ENCODE measurements around the gene SGSH. TPM values are rescaled to one million over a fixed set of nuclear protein-coding genes. Genes with fewer than 3 reads are reported as not detected.

Gene SGSH
- total and polyA plus RNA-seq, 3 donors from 2014 or later = 19.8 to 50.3 (median 29.7) TPM

- Histone ChIP-seq H3K9me3 (no peaks in the 10 kb centered on the region), H3K36me3 (ENCODE audit: low read depth, missing control alignments) (no peaks in the 10 kb centered on the region), H3K4me3 (no peak overlapping the region), H3K27ac (no peak overlapping the region), H3K27me3 (no peaks in the 10 kb centered on the region), H3K4me1 (no peaks in the 10 kb centered on the region)
- 93 to 94% methylated on average over 5 of the region's 5 CpGs for WGBS, 2 donors
- intact Hi-C loops (cut with DNase I; ENCODE audit: low total_unique reads) = no loop called here
- no peak for DNase-seq
- TF ChIP-seq, protein P1, sequence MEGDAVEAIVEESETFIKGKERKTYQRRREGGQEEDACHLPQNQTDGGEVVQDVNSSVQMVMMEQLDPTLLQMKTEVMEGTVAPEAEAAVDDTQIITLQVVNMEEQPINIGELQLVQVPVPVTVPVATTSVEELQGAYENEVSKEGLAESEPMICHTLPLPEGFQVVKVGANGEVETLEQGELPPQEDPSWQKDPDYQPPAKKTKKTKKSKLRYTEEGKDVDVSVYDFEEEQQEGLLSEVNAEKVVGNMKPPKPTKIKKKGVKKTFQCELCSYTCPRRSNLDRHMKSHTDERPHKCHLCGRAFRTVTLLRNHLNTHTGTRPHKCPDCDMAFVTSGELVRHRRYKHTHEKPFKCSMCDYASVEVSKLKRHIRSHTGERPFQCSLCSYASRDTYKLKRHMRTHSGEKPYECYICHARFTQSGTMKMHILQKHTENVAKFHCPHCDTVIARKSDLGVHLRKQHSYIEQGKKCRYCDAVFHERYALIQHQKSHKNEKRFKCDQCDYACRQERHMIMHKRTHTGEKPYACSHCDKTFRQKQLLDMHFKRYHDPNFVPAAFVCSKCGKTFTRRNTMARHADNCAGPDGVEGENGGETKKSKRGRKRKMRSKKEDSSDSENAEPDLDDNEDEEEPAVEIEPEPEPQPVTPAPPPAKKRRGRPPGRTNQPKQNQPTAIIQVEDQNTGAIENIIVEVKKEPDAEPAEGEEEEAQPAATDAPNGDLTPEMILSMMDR (IDR thresholded peaks at IDR 0.05) = no peak
- no peak for TF ChIP-seq POLR2A (IDR thresholded peaks at IDR 0.05)
Measured at GRCh38 chr17:80169107-80169506, 51.0 kb downstream of the SGSH start.

DNA sequence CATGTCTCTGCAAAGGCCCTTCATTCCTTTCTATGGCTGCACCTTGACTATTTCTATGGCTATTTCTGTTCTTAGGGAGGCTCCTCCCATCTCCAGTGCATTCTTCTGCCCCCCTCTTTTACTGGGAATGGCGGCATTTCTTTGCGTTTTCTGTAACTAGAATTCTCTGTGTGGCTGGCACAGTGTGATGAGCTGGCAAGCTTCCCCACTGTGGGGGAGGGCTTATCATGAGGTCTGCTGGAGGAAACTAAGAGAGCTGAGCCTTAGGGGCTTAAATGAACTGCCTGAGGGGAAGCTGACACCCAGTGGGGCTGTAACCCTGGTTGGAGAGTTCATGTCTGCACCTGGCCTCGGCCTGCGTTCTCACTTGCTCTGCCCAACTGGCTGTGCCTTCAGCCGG, 51.8 kb downstream of the SGSH start:
- TF ChIP-seq, protein P1 (IDR thresholded peaks at IDR 0.05) = no peak
- DNase-seq = peak; percentile 22
- Histone ChIP-seq H3K4me3 (no peak overlapping the region), H3K4me1 (no peaks in the 10 kb centered on the region), H3K36me3 (ENCODE audit: low read depth, missing control alignments) (no peaks in the 10 kb centered on the region), H3K27me3 (no peaks in the 10 kb centered on the region), H3K9me3 (no peaks in the 10 kb centered on the region), H3K27ac (no peak overlapping the region)
- WGBS, 2 donors = 53 to 54% methylated on average over 5 of the region's 5 CpGs
- intact Hi-C loops (cut with DNase I; ENCODE audit: low total_unique reads) = no loop called here

DNA sequence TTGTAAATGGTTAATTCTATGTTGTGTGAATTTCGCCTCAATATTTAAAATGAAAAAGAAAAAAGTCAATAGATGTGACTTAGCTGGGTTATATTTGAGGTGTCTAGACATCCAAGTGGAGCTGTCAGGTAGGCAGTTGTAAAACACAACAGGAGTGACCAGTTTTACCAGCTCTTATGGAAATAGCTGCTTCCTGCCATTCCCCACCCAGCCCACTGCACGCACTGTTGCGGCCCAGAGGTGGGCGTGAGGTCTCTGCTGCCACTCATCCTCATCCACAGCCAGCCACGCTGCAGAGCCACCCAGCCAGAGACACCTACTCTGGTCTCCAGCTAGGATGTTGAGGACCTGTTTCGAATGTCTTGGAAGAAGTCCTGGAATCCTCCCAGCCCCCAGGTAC, 53.7 kb downstream of the SGSH start:
- H3K27me3 ChIP-seq = no peaks in the 10 kb centered on the region
- DNase-seq = no peak
- 92 to 96% methylated on average over 6 of the region's 6 CpGs for WGBS, 2 donors
- TF ChIP-seq POLR2A (IDR thresholded peaks at IDR 0.05) = no peak
- TF ChIP-seq, protein P1 (IDR thresholded peaks at IDR 0.05) = no peak
- no peaks in the 10 kb centered on the region for H3K9me3 ChIP-seq
- no peak overlapping the region for H3K27ac ChIP-seq
- no peak overlapping the region for H3K4me3 ChIP-seq
- intact Hi-C loops (cut with DNase I; ENCODE audit: low total_unique reads) = no loop called here
- no peaks in the 10 kb centered on the region for H3K4me1 ChIP-seq
- H3K36me3 ChIP-seq (ENCODE audit: low read depth, missing control alignments) = no peaks in the 10 kb centered on the region

DNA sequence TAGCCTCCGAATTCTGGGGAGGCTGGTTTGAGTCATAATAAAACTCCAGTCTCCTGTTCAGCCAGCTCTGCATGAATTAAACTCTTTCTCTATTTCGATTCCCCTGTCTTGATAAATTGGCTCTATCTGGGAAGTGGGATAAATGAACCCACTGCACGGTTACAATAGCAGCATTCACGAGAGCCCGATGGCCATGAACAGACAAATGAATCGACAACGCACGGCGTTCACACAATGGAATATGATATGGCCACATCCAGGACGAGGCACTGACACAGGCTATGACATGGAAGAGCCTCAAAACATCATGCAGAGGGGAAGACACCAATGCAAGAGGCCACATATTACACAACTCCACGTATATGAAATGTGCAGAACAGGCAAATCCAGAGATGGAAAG, 55.9 kb downstream of the SGSH start:
- WGBS, 2 donors = 76 to 79% methylated on average over 11 of the region's 11 CpGs
- DNase-seq = no peak
- no peak overlapping the region for H3K27ac ChIP-seq
- intact Hi-C loops (cut with DNase I; ENCODE audit: low total_unique reads) = no loop called here
- no peaks in the 10 kb centered on the region for H3K36me3 ChIP-seq (ENCODE audit: low read depth, missing control alignments)
- TF ChIP-seq, protein P1 (IDR thresholded peaks at IDR 0.05) = no peak
- no peak for TF ChIP-seq POLR2A (IDR thresholded peaks at IDR 0.05)
- no peaks in the 10 kb centered on the region for H3K4me1 ChIP-seq
- H3K4me3 ChIP-seq = no peak overlapping the region
- H3K27me3 ChIP-seq = no peaks in the 10 kb centered on the region
- H3K9me3 ChIP-seq = no peaks in the 10 kb centered on the region

DNA sequence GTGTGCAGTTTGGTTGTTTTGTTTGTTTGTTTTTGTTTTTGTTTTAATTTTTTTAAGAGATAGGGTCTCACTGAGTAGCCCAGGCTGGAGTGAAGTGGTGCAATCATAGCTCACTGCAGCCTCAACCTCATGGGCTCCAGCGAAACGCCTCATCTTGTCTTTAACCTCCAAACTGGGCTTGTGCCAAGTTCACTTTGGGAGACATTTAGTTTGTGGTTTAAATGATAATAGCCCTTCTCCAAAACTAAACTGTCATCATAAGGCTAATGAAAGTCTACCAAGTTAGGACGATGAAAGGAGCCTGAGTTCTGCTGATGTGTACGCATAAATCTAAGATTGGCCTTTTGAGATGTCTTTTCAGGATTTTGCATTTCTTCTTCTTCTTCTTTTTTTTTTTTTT, 56.8 kb downstream of the SGSH start:
- Histone ChIP-seq H3K27ac (no peak overlapping the region), H3K27me3 (no peaks in the 10 kb centered on the region), H3K9me3 (no peaks in the 10 kb centered on the region), H3K4me1 (no peaks in the 10 kb centered on the region), H3K4me3 (no peak overlapping the region), H3K36me3 (ENCODE audit: low read depth, missing control alignments) (no peaks in the 10 kb centered on the region)
- TF ChIP-seq, protein P1 (IDR thresholded peaks at IDR 0.05) = no peak
- no peak for TF ChIP-seq POLR2A (IDR thresholded peaks at IDR 0.05)
- no peak for DNase-seq
- intact Hi-C loops (cut with DNase I; ENCODE audit: low total_unique reads) = no loop called here
- 79 to 87% methylated on average over 4 of the region's 4 CpGs for WGBS, 2 donors

Data from testis (tissue), 3 donors.